Left ventricle myocardium inferior (tissue), 1 donor: Measurements from ENCODE around the gene NHS. TPM values are rescaled to one million over a fixed set of nuclear protein-coding genes. Genes with fewer than 3 reads are reported as not detected.
"Not testable (repeated sequence)": the region's sequence is repeated elsewhere in the genome, so short reads cannot be mapped to it uniquely, and the experiment has no call there.

Experiments
- DNase-seq: peaks from one replicate; pipeline ENCODE4 v3.0.0-alpha.2; 2020
- H3K27ac ChIP-seq: fragments of 200-600 bp; replicated peaks from 2 replicates; pipeline ENCODE4 v1.8.0; 2021
- H3K27me3 ChIP-seq: fragments of 200-600 bp; 2 replicates; pipeline ENCODE4 v1.8.0; 2021; ENCODE audit warnings: low read depth
- H3K36me3 ChIP-seq: fragments of 200-600 bp; 2 replicates; pipeline ENCODE4 v1.8.0; 2021
- H3K4me1 ChIP-seq: fragments of 200-600 bp; 2 replicates; pipeline ENCODE4 v1.8.0; 2021
- H3K4me3 ChIP-seq: fragments of 200-600 bp; 2 replicates; pipeline ENCODE4 v1.8.0; 2021; ENCODE audit warnings: mild to moderate bottlenecking, moderate library complexity
- H3K9me3 ChIP-seq: fragments of 200-600 bp; replicated peaks from 2 replicates; pipeline ENCODE4 v1.8.0; 2021
- CTCF ChIP-seq: fragments of 200-600 bp; IDR thresholded peaks from 2 replicates; pipeline ENCODE4 v1.8.0; 2021; ENCODE audit warnings: antibody characterized with exemption, mild to moderate bottlenecking, borderline replicate concordance
- intact Hi-C: fragments of 100-400 bp; cut with micrococcal nuclease; formaldehyde crosslinking; loops from one replicate; pipeline ENCODE4 v1.11.0; 2022
- total RNA-seq: library from RNA; stranded (reverse); fragmentation: NEBNext Ultra II Directional; extraction: Animal tissue kit (Norgen Biotek cat#: 25700); gene quantifications from one replicate; pipeline ENCODE4 v1.2.1, GENCODE V29; 2021
- donor health status: DM: no; HTN: yes; CAD: no; lungs with severe emphysema.

Gene NHS
- total RNA-seq, 1 donor from 2014 or later: 1.0 TPM

- intact Hi-C loops: no loop called here
- Histone ChIP-seq H3K9me3 (no peaks in the 10 kb centered on the region), H3K36me3 (no peaks in the 10 kb centered on the region), H3K4me1 (peaks cover 14% of the 10 kb centered on the region), H3K27ac (no peak overlapping the region), H3K27me3 (no peaks in the 10 kb centered on the region), H3K4me3 (no peak overlapping the region)
- no peak for DNase-seq
- no peak for TF ChIP-seq CTCF
These were observed 188.5 kb downstream of the NHS start for GRCh38 chrX:17563515-17563914.

- no peaks in the 10 kb centered on the region for H3K27me3 ChIP-seq
- H3K36me3 ChIP-seq: no peaks in the 10 kb centered on the region
- no peak for TF ChIP-seq CTCF
- H3K9me3 ChIP-seq: no peaks in the 10 kb centered on the region
- H3K4me3 ChIP-seq: no peak overlapping the region
- intact Hi-C loops: no loop called here
- no peak for DNase-seq
- H3K27ac ChIP-seq: no peak overlapping the region
- H3K4me1 ChIP-seq: peaks cover 14% of the 10 kb centered on the region
These were observed 189.8 kb downstream of the NHS start for GRCh38 chrX:17564689-17565409.

GRCh38 chrX:17566740-17567139 lies 191.7 kb downstream of the NHS start:
- intact Hi-C loops: no loop called here
- no peaks in the 10 kb centered on the region for H3K36me3 ChIP-seq
- no peak for TF ChIP-seq CTCF
- no peaks in the 10 kb centered on the region for H3K27me3 ChIP-seq
- peak overlapping the region; percentile 11 for H3K4me3 ChIP-seq
- H3K9me3 ChIP-seq: no peaks in the 10 kb centered on the region
- peak overlapping the region; percentile 51 for H3K27ac ChIP-seq
- H3K4me1 ChIP-seq: peaks cover 14% of the 10 kb centered on the region
- DNase-seq: no peak

- TF ChIP-seq CTCF: no peak
- Histone ChIP-seq H3K27ac (peak overlapping the region; percentile 51), H3K4me1 (peaks cover 14% of the 10 kb centered on the region), H3K4me3 (peak overlapping the region; percentile 11), H3K27me3 (no peaks in the 10 kb centered on the region), H3K36me3 (no peaks in the 10 kb centered on the region), H3K9me3 (no peaks in the 10 kb centered on the region)
- intact Hi-C loops: no loop called here
- DNase-seq: no peak
These were observed 192.2 kb downstream of the NHS start for GRCh38 chrX:17567187-17567586.

GRCh38 chrX:17567821-17568220 lies 192.8 kb downstream of the NHS start:
- H3K27ac ChIP-seq: no peak overlapping the region
- DNase-seq: no peak
- H3K9me3 ChIP-seq: no peaks in the 10 kb centered on the region
- intact Hi-C loops: no loop called here
- peaks cover 14% of the 10 kb centered on the region for H3K4me1 ChIP-seq
- no peak overlapping the region for H3K4me3 ChIP-seq
- no peaks in the 10 kb centered on the region for H3K27me3 ChIP-seq
- H3K36me3 ChIP-seq: no peaks in the 10 kb centered on the region
- no peak for TF ChIP-seq CTCF

- DNase-seq, H3K9me3 ChIP-seq, intact Hi-C loops, H3K4me3 ChIP-seq, H3K36me3 ChIP-seq, H3K27ac ChIP-seq, H3K27me3 ChIP-seq: not testable (repeated sequence)
- H3K4me1 ChIP-seq: peaks cover 14% of the 10 kb centered on the region
These were observed 193.8 kb downstream of the NHS start for GRCh38 chrX:17568804-17569203.
